ENCODE results near the gene SIRT4. TPM values are rescaled to one million over a fixed set of nuclear protein-coding genes. Genes with fewer than 3 reads are reported as not detected.

SIRT4 gene
- total RNA-seq, 1 experiment from 2014 or later, result 3.7 TPM

DNA sequence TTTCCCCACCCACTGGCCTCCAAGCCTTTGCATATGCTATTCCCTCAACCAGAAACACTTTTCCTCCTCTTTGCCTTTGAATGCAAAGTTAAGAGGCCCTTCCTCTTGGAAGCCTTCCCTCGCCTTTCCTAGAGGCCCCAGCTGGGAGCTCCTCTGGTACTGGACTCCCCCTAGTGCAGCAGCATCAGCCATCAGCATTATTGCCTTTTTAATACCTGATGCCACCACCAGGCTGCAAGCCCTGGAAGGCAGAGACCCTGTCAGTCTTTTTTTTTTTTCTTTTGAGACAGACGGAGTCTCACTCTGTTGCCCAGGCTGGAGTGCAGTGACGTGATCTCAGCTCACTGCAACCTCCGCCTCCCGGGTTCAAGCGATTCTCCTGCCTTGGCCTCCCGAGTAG lies 44.6 kb downstream of the SIRT4 start:
- BruUV-seq (replicated peaks), result no TSS peak
- DNase-seq (ENCODE audit: low spot score), result peak; percentile 39
- intact Hi-C loops (cut with micrococcal nuclease; ENCODE audit: unreplicated experiment), result no loop called here
- H3K4me1 ChIP-seq (ENCODE audit: insufficient read depth, low read length, poor library complexity, severe bottlenecking), result no peaks in the 10 kb centered on the region
- ChIA-PET POLR2A (ENCODE audit: low non-redundant PET) (no interaction called here), CTCF (interaction anchor here (0.6 to 0.9 kb wide), 5 partner anchors 15 to 84 kb away, joined by 4 to 10 read pairs (median 4); partner anchors contain the start of gene RNU4-1)
- H3K4me3 ChIP-seq (ENCODE audit: low read depth, low read length, poor library complexity, severe bottlenecking), result no peak overlapping the region
- no peaks in the 10 kb centered on the region for H3K9me3 ChIP-seq (ENCODE audit: low read depth, low read length, poor library complexity, severe bottlenecking)
- no peaks in the 10 kb centered on the region for H3K36me3 ChIP-seq (ENCODE audit: insufficient read depth, low read length, poor library complexity, severe bottlenecking)
- TF ChIP-seq EZH2 (IDR thresholded peaks at IDR 0.05; ENCODE audit: borderline replicate concordance, low read depth, low read length, poor library complexity, severe bottlenecking), result no peak
- TF ChIP-seq CTCF (conservative IDR thresholded peaks at IDR 0.05; ENCODE audit: low read depth, low read length), result 0 out of 2 replicates have a peak, but pooled peaks have one; percentile 12
- no peaks in the 10 kb centered on the region for H3K27me3 ChIP-seq (replicated peaks; ENCODE audit: insufficient read depth, low read depth, low read length, poor library complexity)
- H3K27ac ChIP-seq (ENCODE audit: low read depth, low read length, poor library complexity, severe bottlenecking), result no peak overlapping the region

- no peak for TF ChIP-seq CTCF (conservative IDR thresholded peaks at IDR 0.05; ENCODE audit: low read depth, low read length)
- Histone ChIP-seq H3K4me3 (ENCODE audit: low read depth, low read length, poor library complexity, severe bottlenecking) (no peak overlapping the region), H3K4me1 (ENCODE audit: insufficient read depth, low read length, poor library complexity, severe bottlenecking) (no peaks in the 10 kb centered on the region), H3K27ac (ENCODE audit: low read depth, low read length, poor library complexity, severe bottlenecking) (no peak overlapping the region), H3K27me3 (replicated peaks; ENCODE audit: insufficient read depth, low read depth, low read length, poor library complexity) (no peaks in the 10 kb centered on the region), H3K36me3 (ENCODE audit: insufficient read depth, low read length, poor library complexity, severe bottlenecking) (no peaks in the 10 kb centered on the region), H3K9me3 (ENCODE audit: low read depth, low read length, poor library complexity, severe bottlenecking) (no peaks in the 10 kb centered on the region)
- CTCF ChIA-PET, result no interaction called here
- BruUV-seq (replicated peaks), result no TSS peak
- no peak for DNase-seq (ENCODE audit: low spot score)
- POLR2A ChIA-PET (ENCODE audit: low non-redundant PET), result no interaction called here
- intact Hi-C loops (cut with micrococcal nuclease; ENCODE audit: unreplicated experiment), result no loop called here
Measured at GRCh38 chr12:120347766-120348165, 45.6 kb downstream of the SIRT4 start.

GRCh38 chr12:120350576-120351350 lies 48.6 kb downstream of the SIRT4 start:
- H3K36me3 ChIP-seq (ENCODE audit: insufficient read depth, low read length, poor library complexity, severe bottlenecking), result no peaks in the 10 kb centered on the region
- CTCF ChIA-PET, result no interaction called here
- no TSS peak for BruUV-seq (replicated peaks)

More at GRCh38 chr12:120350576-120351350, 48.6 kb downstream of the SIRT4 start:
- DNase-seq (ENCODE audit: low spot score), result no peak
- Histone ChIP-seq H3K4me1 (ENCODE audit: insufficient read depth, low read length, poor library complexity, severe bottlenecking) (no peaks in the 10 kb centered on the region), H3K4me3 (ENCODE audit: low read depth, low read length, poor library complexity, severe bottlenecking) (no peak overlapping the region), H3K27ac (ENCODE audit: low read depth, low read length, poor library complexity, severe bottlenecking) (no peak overlapping the region), H3K9me3 (ENCODE audit: low read depth, low read length, poor library complexity, severe bottlenecking) (no peaks in the 10 kb centered on the region), H3K27me3 (replicated peaks; ENCODE audit: insufficient read depth, low read depth, low read length, poor library complexity) (no peaks in the 10 kb centered on the region)
- intact Hi-C loops (cut with micrococcal nuclease; ENCODE audit: unreplicated experiment), result loop anchor here (10.0 kb wide), 1 partner anchor 764 kb away; no protein-coding TSS in a partner anchor
- TF ChIP-seq CTCF (conservative IDR thresholded peaks at IDR 0.05; ENCODE audit: low read depth, low read length), result no peak
- TF ChIP-seq EZH2 (IDR thresholded peaks at IDR 0.05; ENCODE audit: borderline replicate concordance, low read depth, low read length, poor library complexity, severe bottlenecking), result no peak
- POLR2A ChIA-PET (ENCODE audit: low non-redundant PET), result no interaction called here

Data from A673 (cell line).